WTC11 (cell line): ENCODE data around the gene EEFSEC.

ENCODE experiments used
- ARID4B ChIP-seq: sonication (generic); formaldehyde crosslinking; IDR thresholded peaks from 2 replicates; pipeline ENCODE4 v1.8.0; 2023; ENCODE audit warnings: missing genetic modification reagents, mild to moderate bottlenecking, borderline replicate concordance
- ESRRA ChIP-seq: sonication (generic); formaldehyde crosslinking; IDR thresholded peaks from 2 replicates; pipeline ENCODE4 v1.8.1; 2022; ENCODE audit warnings: mild to moderate bottlenecking, missing genetic modification reagents, borderline replicate concordance
- MLX ChIP-seq: sonication (generic); formaldehyde crosslinking; IDR thresholded peaks from 2 replicates; pipeline ENCODE4 v1.8.1; 2023; ENCODE audit warnings: mild to moderate bottlenecking, missing genetic modification reagents, moderate library complexity
- NFYB ChIP-seq: sonication (generic); formaldehyde crosslinking; conservative IDR thresholded peaks from 2 replicates; pipeline ENCODE4 v1.8.0; 2022; ENCODE audit warnings: low read depth, missing genetic modification reagents
- ZNF121 ChIP-seq: sonication (generic); formaldehyde crosslinking; IDR thresholded peaks from 2 replicates; pipeline ENCODE4 v1.8.0; 2023; ENCODE audit warnings: missing genetic modification reagents
- ZNF416 ChIP-seq: fragments of 250-450 bp; sonication (Bioruptor Pico); IDR thresholded peaks from 2 replicates; pipeline ENCODE4 v1.9.0; 2021; ENCODE audit warnings: mild to moderate bottlenecking, inconsistent platforms
- TF ChIP-seq, protein P1 (sequence below): fragments of 200-600 bp; IDR thresholded peaks from 2 replicates; pipeline ENCODE4 v1.8.0; 2022; ENCODE audit warnings: antibody characterized with exemption
- TF ChIP-seq, protein P2 (sequence below): sonication (generic); formaldehyde crosslinking; IDR thresholded peaks from 2 replicates; pipeline ENCODE4 v1.8.1; 2023; ENCODE audit warnings: mild to moderate bottlenecking, missing genetic modification reagents, borderline replicate concordance

DNA sequence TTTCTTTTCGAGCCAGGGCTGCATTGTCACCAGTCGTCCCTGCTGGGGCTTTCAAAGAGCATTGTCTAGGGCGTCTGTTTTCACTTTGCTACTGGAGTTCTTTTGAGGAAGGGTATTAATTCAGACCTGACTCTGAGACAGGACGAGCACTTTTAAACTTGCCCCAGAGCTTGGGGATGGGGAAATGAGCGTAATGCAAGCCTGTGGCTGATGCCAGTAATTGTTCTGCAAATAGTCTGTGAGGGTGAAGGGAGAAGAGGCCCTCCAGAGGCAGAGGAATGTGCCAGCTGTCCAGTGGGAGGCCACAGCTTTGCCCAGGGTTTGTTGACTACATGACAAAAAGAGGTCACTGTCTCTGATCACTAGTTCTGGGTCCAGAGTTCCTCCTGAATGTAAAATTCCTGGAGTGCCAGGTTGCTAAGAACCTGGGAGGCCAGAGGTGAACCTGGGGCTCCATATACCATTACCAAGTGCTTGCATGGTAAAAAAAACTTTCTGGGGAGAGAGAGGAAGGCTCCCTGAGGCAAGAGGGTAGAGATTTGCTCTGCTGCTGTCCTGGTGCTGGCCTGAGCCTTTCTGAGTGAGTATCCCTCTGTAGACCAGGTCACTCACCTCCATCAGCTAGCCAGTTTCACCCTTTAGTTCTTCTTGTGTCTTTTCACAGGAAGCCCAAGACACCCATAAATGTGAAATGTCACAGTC lies 14.8 kb downstream of the EEFSEC start:
- TF ChIP-seq, protein P1, sequence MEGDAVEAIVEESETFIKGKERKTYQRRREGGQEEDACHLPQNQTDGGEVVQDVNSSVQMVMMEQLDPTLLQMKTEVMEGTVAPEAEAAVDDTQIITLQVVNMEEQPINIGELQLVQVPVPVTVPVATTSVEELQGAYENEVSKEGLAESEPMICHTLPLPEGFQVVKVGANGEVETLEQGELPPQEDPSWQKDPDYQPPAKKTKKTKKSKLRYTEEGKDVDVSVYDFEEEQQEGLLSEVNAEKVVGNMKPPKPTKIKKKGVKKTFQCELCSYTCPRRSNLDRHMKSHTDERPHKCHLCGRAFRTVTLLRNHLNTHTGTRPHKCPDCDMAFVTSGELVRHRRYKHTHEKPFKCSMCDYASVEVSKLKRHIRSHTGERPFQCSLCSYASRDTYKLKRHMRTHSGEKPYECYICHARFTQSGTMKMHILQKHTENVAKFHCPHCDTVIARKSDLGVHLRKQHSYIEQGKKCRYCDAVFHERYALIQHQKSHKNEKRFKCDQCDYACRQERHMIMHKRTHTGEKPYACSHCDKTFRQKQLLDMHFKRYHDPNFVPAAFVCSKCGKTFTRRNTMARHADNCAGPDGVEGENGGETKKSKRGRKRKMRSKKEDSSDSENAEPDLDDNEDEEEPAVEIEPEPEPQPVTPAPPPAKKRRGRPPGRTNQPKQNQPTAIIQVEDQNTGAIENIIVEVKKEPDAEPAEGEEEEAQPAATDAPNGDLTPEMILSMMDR, result no peak
- no peak for TF ChIP-seq MLX
- TF ChIP-seq ZNF416 (CRISPR knock-in tag), result no peak
- TF ChIP-seq, protein P2, sequence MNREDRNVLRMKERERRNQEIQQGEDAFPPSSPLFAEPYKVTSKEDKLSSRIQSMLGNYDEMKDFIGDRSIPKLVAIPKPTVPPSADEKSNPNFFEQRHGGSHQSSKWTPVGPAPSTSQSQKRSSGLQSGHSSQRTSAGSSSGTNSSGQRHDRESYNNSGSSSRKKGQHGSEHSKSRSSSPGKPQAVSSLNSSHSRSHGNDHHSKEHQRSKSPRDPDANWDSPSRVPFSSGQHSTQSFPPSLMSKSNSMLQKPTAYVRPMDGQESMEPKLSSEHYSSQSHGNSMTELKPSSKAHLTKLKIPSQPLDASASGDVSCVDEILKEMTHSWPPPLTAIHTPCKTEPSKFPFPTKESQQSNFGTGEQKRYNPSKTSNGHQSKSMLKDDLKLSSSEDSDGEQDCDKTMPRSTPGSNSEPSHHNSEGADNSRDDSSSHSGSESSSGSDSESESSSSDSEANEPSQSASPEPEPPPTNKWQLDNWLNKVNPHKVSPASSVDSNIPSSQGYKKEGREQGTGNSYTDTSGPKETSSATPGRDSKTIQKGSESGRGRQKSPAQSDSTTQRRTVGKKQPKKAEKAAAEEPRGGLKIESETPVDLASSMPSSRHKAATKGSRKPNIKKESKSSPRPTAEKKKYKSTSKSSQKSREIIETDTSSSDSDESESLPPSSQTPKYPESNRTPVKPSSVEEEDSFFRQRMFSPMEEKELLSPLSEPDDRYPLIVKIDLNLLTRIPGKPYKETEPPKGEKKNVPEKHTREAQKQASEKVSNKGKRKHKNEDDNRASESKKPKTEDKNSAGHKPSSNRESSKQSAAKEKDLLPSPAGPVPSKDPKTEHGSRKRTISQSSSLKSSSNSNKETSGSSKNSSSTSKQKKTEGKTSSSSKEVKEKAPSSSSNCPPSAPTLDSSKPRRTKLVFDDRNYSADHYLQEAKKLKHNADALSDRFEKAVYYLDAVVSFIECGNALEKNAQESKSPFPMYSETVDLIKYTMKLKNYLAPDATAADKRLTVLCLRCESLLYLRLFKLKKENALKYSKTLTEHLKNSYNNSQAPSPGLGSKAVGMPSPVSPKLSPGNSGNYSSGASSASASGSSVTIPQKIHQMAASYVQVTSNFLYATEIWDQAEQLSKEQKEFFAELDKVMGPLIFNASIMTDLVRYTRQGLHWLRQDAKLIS (CRISPR knock-in tag), result no peak
- TF ChIP-seq ZNF121 (CRISPR knock-in tag), result no peak
- no peak for TF ChIP-seq ESRRA (CRISPR knock-in tag)
- TF ChIP-seq NFYB, result no peak
- TF ChIP-seq ARID4B (CRISPR knock-in tag), result no peak
